Measurements from ENCODE around the gene ETS1. TPM values are rescaled to one million over a fixed set of nuclear protein-coding genes. Genes with fewer than 3 reads are reported as not detected.

Gene ETS1
- polyA plus RNA-seq, 1 donor from 2014 or later = 0.42 TPM

GRCh38 chr11:128416976-128417375, 170.4 kb downstream of the ETS1 start:
- Histone ChIP-seq H3K9ac (ENCODE audit: low read length) (no peak overlapping the region), H4K20me1 (ENCODE audit: insufficient read depth) (no peaks in the 10 kb centered on the region), H3F3A (ENCODE audit: insufficient read depth, low read length, poor library complexity, severe bottlenecking) (no peaks in the 10 kb centered on the region), H3K27me3 (ENCODE audit: insufficient read depth, low read depth, low read length) (no peaks in the 10 kb centered on the region), H3K36me3 (ENCODE audit: insufficient read depth, low read length) (no peaks in the 10 kb centered on the region), H3K9me2 (ENCODE audit: insufficient read depth, low read length) (no peaks in the 10 kb centered on the region), H3K9me3 (ENCODE audit: low read length) (no peaks in the 10 kb centered on the region), H2AFZ (ENCODE audit: low read depth, low read length) (no peak overlapping the region), H3K4me2 (ENCODE audit: low read length) (no peak overlapping the region), H3K27ac (ENCODE audit: low read length) (no peak overlapping the region), H3K4me3 (ENCODE audit: low read length) (no peak overlapping the region), H3K79me2 (replicated peaks; ENCODE audit: insufficient read depth, low read length) (no peaks in the 10 kb centered on the region)
- TF ChIP-seq, protein P1, sequence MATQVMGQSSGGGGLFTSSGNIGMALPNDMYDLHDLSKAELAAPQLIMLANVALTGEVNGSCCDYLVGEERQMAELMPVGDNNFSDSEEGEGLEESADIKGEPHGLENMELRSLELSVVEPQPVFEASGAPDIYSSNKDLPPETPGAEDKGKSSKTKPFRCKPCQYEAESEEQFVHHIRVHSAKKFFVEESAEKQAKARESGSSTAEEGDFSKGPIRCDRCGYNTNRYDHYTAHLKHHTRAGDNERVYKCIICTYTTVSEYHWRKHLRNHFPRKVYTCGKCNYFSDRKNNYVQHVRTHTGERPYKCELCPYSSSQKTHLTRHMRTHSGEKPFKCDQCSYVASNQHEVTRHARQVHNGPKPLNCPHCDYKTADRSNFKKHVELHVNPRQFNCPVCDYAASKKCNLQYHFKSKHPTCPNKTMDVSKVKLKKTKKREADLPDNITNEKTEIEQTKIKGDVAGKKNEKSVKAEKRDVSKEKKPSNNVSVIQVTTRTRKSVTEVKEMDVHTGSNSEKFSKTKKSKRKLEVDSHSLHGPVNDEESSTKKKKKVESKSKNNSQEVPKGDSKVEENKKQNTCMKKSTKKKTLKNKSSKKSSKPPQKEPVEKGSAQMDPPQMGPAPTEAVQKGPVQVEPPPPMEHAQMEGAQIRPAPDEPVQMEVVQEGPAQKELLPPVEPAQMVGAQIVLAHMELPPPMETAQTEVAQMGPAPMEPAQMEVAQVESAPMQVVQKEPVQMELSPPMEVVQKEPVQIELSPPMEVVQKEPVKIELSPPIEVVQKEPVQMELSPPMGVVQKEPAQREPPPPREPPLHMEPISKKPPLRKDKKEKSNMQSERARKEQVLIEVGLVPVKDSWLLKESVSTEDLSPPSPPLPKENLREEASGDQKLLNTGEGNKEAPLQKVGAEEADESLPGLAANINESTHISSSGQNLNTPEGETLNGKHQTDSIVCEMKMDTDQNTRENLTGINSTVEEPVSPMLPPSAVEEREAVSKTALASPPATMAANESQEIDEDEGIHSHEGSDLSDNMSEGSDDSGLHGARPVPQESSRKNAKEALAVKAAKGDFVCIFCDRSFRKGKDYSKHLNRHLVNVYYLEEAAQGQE (IDR thresholded peaks at IDR 0.05; ENCODE audit: borderline replicate concordance) = no peak
- no peak for TF ChIP-seq EP300 (conservative IDR thresholded peaks at IDR 0.05; ENCODE audit: poor library complexity, severe bottlenecking)
- TF ChIP-seq MXI1 (conservative IDR thresholded peaks at IDR 0.05; ENCODE audit: poor library complexity, severe bottlenecking) = no peak
- TF ChIP-seq RAD21 (conservative IDR thresholded peaks at IDR 0.05) = no peak
- no peak for TF ChIP-seq SMC3 (conservative IDR thresholded peaks at IDR 0.05; ENCODE audit: poor library complexity)
- no peak for TF ChIP-seq TAF1 (IDR thresholded peaks at IDR 0.05; ENCODE audit: low read depth)
- TF ChIP-seq EZH2 (IDR thresholded peaks at IDR 0.05; ENCODE audit: borderline replicate concordance, insufficient read depth, low read length, poor library complexity, severe bottlenecking) = no peak

DNA sequence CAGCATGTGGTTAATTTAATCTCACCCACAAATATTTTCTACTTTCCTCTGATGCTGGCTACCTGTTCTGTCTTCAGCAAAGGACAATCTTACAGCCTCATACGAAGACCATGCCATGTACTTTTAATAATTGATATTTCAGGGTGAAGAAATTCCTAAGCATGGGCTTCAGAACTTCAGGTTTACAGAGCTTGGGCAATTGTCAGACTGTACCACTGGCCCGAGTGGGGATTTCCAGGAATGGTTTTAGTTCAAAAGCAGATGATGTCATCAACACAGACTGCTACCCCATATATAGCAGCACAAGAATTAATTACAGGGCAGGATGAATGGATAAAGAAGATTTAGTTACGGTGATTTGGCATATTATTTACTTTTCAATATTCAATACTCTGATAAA, 171.8 kb downstream of the ETS1 start:
- H3K9me2 ChIP-seq (ENCODE audit: insufficient read depth, low read length) = no peaks in the 10 kb centered on the region
- H3K36me3 ChIP-seq (ENCODE audit: insufficient read depth, low read length) = no peaks in the 10 kb centered on the region
- no peaks in the 10 kb centered on the region for H3K79me2 ChIP-seq (replicated peaks; ENCODE audit: insufficient read depth, low read length)
- H2AFZ ChIP-seq (ENCODE audit: low read depth, low read length) = no peak overlapping the region
- no peak for TF ChIP-seq SMC3 (conservative IDR thresholded peaks at IDR 0.05; ENCODE audit: poor library complexity)
- no peak for TF ChIP-seq RAD21 (conservative IDR thresholded peaks at IDR 0.05)
- no peak for TF ChIP-seq EP300 (conservative IDR thresholded peaks at IDR 0.05; ENCODE audit: poor library complexity, severe bottlenecking)
- no peak for TF ChIP-seq MXI1 (conservative IDR thresholded peaks at IDR 0.05; ENCODE audit: poor library complexity, severe bottlenecking)
- no peak for TF ChIP-seq POLR2AphosphoS5 (IDR thresholded peaks at IDR 0.05)
- TF ChIP-seq TAF1 (IDR thresholded peaks at IDR 0.05; ENCODE audit: low read depth) = no peak
- TF ChIP-seq EZH2 (IDR thresholded peaks at IDR 0.05; ENCODE audit: borderline replicate concordance, insufficient read depth, low read length, poor library complexity, severe bottlenecking) = no peak
- TF ChIP-seq, protein P2, sequence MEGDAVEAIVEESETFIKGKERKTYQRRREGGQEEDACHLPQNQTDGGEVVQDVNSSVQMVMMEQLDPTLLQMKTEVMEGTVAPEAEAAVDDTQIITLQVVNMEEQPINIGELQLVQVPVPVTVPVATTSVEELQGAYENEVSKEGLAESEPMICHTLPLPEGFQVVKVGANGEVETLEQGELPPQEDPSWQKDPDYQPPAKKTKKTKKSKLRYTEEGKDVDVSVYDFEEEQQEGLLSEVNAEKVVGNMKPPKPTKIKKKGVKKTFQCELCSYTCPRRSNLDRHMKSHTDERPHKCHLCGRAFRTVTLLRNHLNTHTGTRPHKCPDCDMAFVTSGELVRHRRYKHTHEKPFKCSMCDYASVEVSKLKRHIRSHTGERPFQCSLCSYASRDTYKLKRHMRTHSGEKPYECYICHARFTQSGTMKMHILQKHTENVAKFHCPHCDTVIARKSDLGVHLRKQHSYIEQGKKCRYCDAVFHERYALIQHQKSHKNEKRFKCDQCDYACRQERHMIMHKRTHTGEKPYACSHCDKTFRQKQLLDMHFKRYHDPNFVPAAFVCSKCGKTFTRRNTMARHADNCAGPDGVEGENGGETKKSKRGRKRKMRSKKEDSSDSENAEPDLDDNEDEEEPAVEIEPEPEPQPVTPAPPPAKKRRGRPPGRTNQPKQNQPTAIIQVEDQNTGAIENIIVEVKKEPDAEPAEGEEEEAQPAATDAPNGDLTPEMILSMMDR (IDR thresholded peaks at IDR 0.05; ENCODE audit: poor library complexity, severe bottlenecking) = no peak
- TF ChIP-seq, protein P1 (IDR thresholded peaks at IDR 0.05; ENCODE audit: borderline replicate concordance) = no peak
- H3K4me3 ChIP-seq (ENCODE audit: low read length) = no peak overlapping the region
- no peak overlapping the region for H3K27ac ChIP-seq (ENCODE audit: low read length)
- no peaks in the 10 kb centered on the region for H3K27me3 ChIP-seq (ENCODE audit: insufficient read depth, low read depth, low read length)
- no peaks in the 10 kb centered on the region for H4K20me1 ChIP-seq (ENCODE audit: insufficient read depth)
- no peak overlapping the region for H3K4me2 ChIP-seq (ENCODE audit: low read length)
- no peaks in the 10 kb centered on the region for H3F3A ChIP-seq (ENCODE audit: insufficient read depth, low read length, poor library complexity, severe bottlenecking)
- no peaks in the 10 kb centered on the region for H3K9me3 ChIP-seq (ENCODE audit: low read length)
- no peak overlapping the region for H3K9ac ChIP-seq (ENCODE audit: low read length)
